ENCODE results near the gene ZSCAN9.

DNA sequence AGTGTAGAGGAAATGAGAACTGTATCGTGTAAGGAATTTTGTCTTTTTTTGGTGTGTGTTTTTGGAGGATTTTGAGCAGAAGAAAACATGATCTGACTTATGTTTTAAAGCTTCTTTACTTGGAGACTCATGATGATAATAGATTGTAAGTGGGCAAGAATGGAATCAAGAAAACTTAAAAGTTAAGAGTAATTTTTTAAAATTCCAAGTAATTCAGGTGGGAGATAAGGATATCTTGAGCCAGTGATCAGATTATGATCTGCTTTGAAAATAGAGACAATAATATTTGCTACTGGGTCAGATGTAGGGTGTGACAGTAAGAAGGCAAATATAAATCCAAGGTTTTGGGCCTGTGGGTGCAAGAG, 42.6 kb downstream of the ZSCAN9 start:
- TF ChIP-seq SREBF2 (CRISPR knock-in tag; IDR thresholded peaks at IDR 0.05) (no peak), FOXK2 (conservative IDR thresholded peaks at IDR 0.05 in 1 of 2, IDR thresholded peaks at IDR 0.05 in 1 of 2; ENCODE audit: low read depth in 2 of 2) (no peak), ZNF146 (CRISPR knock-in tag; IDR thresholded peaks at IDR 0.05; ENCODE audit: unreplicated experiment) (no peak), ZNF217 (CRISPR knock-in tag; IDR thresholded peaks at IDR 0.05) (no peak), ZNF766 (CRISPR knock-in tag; conservative IDR thresholded peaks at IDR 0.05) (no peak), USF1 (CRISPR knock-in tag; IDR thresholded peaks at IDR 0.05) (no peak), BRF2 (IDR thresholded peaks at IDR 0.05; ENCODE audit: borderline replicate concordance, insufficient read depth, insufficient read length) (no peak), EP300 (IDR thresholded peaks at IDR 0.05; ENCODE audit: low read length) (no peak), ZNF41 (CRISPR knock-in tag; conservative IDR thresholded peaks at IDR 0.05) (no peak)
- TF ChIP-seq, protein P1, sequence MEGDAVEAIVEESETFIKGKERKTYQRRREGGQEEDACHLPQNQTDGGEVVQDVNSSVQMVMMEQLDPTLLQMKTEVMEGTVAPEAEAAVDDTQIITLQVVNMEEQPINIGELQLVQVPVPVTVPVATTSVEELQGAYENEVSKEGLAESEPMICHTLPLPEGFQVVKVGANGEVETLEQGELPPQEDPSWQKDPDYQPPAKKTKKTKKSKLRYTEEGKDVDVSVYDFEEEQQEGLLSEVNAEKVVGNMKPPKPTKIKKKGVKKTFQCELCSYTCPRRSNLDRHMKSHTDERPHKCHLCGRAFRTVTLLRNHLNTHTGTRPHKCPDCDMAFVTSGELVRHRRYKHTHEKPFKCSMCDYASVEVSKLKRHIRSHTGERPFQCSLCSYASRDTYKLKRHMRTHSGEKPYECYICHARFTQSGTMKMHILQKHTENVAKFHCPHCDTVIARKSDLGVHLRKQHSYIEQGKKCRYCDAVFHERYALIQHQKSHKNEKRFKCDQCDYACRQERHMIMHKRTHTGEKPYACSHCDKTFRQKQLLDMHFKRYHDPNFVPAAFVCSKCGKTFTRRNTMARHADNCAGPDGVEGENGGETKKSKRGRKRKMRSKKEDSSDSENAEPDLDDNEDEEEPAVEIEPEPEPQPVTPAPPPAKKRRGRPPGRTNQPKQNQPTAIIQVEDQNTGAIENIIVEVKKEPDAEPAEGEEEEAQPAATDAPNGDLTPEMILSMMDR (IDR thresholded peaks at IDR 0.05 in 2 of 3, conservative IDR thresholded peaks at IDR 0.05 in 1 of 3; ENCODE audit: insufficient read depth in 2 of 3, low read depth in 1 of 3, low read length in 3 of 3), result no peak
- TF ChIP-seq, protein P2, sequence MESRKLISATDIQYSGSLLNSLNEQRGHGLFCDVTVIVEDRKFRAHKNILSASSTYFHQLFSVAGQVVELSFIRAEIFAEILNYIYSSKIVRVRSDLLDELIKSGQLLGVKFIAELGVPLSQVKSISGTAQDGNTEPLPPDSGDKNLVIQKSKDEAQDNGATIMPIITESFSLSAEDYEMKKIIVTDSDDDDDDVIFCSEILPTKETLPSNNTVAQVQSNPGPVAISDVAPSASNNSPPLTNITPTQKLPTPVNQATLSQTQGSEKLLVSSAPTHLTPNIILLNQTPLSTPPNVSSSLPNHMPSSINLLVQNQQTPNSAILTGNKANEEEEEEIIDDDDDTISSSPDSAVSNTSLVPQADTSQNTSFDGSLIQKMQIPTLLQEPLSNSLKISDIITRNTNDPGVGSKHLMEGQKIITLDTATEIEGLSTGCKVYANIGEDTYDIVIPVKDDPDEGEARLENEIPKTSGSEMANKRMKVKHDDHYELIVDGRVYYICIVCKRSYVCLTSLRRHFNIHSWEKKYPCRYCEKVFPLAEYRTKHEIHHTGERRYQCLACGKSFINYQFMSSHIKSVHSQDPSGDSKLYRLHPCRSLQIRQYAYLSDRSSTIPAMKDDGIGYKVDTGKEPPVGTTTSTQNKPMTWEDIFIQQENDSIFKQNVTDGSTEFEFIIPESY (CRISPR knock-in tag; IDR thresholded peaks at IDR 0.05), result no peak

Data from K562 (cell line).